Measurements from ENCODE around the gene TMEM114. TPM values are rescaled to one million over a fixed set of nuclear protein-coding genes. Genes with fewer than 3 reads are reported as not detected.

Gene TMEM114
- polyA plus RNA-seq, 1 experiment = not detected

DNA sequence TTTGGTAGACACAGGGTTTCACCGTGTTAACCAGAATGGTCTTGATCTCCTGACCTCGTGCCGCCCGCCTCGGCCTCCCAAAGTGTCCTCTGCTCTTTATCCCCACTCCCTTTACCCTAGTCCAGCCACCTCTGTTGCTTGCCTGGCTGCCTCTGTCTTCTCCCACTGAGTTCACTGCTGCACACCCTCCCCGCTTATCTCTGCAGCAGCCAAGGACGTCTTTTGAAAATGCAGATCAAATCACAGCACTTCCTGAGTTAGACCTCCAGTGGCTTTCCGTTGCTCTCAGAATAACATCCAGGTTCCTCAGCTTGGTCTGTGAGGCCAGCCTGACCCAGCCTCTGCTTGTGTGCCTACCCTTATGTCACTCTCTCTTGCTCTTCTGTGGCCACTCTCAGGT, 36.6 kb upstream of the TMEM114 start:
- H3K27me3 ChIP-seq (ENCODE audit: control insufficient read depth, insufficient read depth, low read length) = no peaks in the 10 kb centered on the region
- CTCF ChIA-PET = interaction anchor here (0.7 kb wide), 1 partner anchor 164 kb away, joined by 8 read pairs; no protein-coding TSS in a partner anchor
- H3K9me3 ChIP-seq (ENCODE audit: control insufficient read depth, insufficient read depth, low read length) = no peaks in the 10 kb centered on the region
- POLR2A ChIA-PET = interaction anchor here (0.6 kb wide), 1 partner anchor 9 kb away, joined by 9 read pairs; no protein-coding TSS in a partner anchor
- no peak for DNase-seq (ENCODE audit: low read depth, low spot score)
- TF ChIP-seq, protein P1, sequence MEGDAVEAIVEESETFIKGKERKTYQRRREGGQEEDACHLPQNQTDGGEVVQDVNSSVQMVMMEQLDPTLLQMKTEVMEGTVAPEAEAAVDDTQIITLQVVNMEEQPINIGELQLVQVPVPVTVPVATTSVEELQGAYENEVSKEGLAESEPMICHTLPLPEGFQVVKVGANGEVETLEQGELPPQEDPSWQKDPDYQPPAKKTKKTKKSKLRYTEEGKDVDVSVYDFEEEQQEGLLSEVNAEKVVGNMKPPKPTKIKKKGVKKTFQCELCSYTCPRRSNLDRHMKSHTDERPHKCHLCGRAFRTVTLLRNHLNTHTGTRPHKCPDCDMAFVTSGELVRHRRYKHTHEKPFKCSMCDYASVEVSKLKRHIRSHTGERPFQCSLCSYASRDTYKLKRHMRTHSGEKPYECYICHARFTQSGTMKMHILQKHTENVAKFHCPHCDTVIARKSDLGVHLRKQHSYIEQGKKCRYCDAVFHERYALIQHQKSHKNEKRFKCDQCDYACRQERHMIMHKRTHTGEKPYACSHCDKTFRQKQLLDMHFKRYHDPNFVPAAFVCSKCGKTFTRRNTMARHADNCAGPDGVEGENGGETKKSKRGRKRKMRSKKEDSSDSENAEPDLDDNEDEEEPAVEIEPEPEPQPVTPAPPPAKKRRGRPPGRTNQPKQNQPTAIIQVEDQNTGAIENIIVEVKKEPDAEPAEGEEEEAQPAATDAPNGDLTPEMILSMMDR (IDR thresholded peaks at IDR 0.05; ENCODE audit: low read depth, low read length) = no peak
- no peak overlapping the region for H3K27ac ChIP-seq (ENCODE audit: low read depth, low read length)
- no peak overlapping the region for H3K4me3 ChIP-seq (ENCODE audit: low read depth, low read length)

DNA sequence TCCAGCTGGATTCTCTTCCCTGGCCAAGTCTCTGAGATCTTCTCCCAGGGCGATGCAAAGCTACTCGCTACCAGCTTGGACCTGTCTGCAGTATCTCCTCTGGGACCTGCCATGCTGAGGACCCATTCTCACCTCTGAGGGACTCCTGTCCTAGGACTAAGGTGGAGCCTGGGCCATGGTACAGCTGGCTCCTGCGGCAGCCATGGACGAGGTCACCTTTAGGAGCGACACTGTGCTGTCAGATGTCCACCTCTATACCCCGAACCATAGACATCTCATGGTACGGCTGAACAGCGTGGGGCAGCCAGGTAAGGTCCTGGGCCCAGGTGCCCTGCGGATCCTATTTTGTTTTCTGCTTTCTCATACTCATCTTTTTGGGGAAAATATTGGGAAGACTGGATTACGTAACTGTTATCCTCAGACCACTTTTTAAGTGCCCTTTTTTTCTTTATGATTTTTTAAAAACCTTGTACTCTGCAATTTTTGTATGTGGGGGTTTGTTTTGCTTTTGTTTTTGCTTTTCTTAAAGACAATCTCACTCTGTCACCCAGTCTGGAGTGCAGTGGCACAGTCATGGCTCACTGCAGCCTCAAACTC, 35.3 kb upstream of the TMEM114 start:
- H3K4me3 ChIP-seq (ENCODE audit: low read depth, low read length) = no peak overlapping the region
- no peaks in the 10 kb centered on the region for H3K9me3 ChIP-seq (ENCODE audit: control insufficient read depth, insufficient read depth, low read length)
- ChIA-PET CTCF (interaction anchor here (2.0 kb wide), 1 partner anchor 10 kb away, joined by 6 read pairs; no protein-coding TSS in a partner anchor), POLR2A (no interaction called here)
- TF ChIP-seq, protein P1 (IDR thresholded peaks at IDR 0.05; ENCODE audit: low read depth, low read length) = no peak
- no peaks in the 10 kb centered on the region for H3K27me3 ChIP-seq (ENCODE audit: control insufficient read depth, insufficient read depth, low read length)
- H3K27ac ChIP-seq (ENCODE audit: low read depth, low read length) = no peak overlapping the region
- no peak for DNase-seq (ENCODE audit: low read depth, low spot score)

DNA sequence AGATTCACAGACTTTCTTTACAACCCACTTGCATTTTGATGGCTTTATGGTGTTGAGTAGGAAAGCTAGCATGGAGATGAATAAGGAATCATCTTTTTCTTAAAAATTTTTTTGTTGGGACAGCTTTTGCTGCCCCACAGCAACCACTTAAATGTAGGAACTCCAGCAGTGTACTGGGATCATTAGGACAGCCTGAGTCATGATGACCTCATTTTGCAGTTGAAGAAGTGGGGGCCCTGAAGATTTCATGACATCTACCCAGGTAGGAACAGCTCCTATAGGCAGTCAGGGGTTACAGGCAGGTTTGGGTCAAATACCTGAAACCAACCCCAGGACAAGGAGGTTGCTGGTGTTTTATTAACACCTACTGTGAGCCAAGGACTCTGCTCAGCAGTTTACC, 33.3 kb upstream of the TMEM114 start:
- H3K4me3 ChIP-seq (ENCODE audit: low read depth, low read length) = no peak overlapping the region
- no peak for DNase-seq (ENCODE audit: low read depth, low spot score)
- CTCF ChIA-PET = interaction anchor here (0.7 to 2.0 kb wide), 4 partner anchors 12 to 1891 kb away, joined by 3 to 8 read pairs (median 5); no protein-coding TSS in a partner anchor
- no peaks in the 10 kb centered on the region for H3K9me3 ChIP-seq (ENCODE audit: control insufficient read depth, insufficient read depth, low read length)
- POLR2A ChIA-PET = no interaction called here
- TF ChIP-seq, protein P1 (IDR thresholded peaks at IDR 0.05; ENCODE audit: low read depth, low read length) = no peak
- H3K27ac ChIP-seq (ENCODE audit: low read depth, low read length) = no peak overlapping the region
- H3K27me3 ChIP-seq (ENCODE audit: control insufficient read depth, insufficient read depth, low read length) = peaks cover 3% of the 10 kb centered on the region

DNA sequence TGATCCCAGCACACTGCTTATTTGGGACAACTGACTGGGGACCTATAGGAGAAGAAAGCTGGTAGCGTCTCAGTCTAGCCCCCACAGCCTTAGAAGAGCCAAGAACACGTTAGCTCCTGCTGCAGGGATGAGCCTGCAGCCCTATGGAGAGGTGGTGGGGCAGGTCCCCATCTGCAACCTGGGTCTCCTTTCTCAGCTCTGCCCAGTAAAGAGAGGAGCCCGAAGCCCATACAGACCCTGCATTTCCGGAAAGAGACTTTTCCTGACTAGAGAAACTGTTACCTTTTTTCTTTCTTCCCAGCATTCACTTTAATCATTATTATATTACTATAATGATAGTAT, 32.0 kb upstream of the TMEM114 start:
- peaks cover 3% of the 10 kb centered on the region for H3K27me3 ChIP-seq (ENCODE audit: control insufficient read depth, insufficient read depth, low read length)
- peak overlapping the region; percentile 71 for H3K27ac ChIP-seq (ENCODE audit: low read depth, low read length)
- ChIA-PET CTCF (interaction anchor here (1.2 to 2.3 kb wide), 2 partner anchors 13 to 55 kb away, joined by 4 to 9 read pairs; no protein-coding TSS in a partner anchor), POLR2A (interaction anchor here (0.5 kb wide), 1 partner anchor 178 kb away, joined by 3 read pairs; no protein-coding TSS in a partner anchor)
- no peak for DNase-seq (ENCODE audit: low read depth, low spot score)
- peak overlapping the region; percentile 99 for H3K4me3 ChIP-seq (ENCODE audit: low read depth, low read length)
- no peaks in the 10 kb centered on the region for H3K9me3 ChIP-seq (ENCODE audit: control insufficient read depth, insufficient read depth, low read length)
- TF ChIP-seq, protein P1 (IDR thresholded peaks at IDR 0.05; ENCODE audit: low read depth, low read length) = no peak

DNA sequence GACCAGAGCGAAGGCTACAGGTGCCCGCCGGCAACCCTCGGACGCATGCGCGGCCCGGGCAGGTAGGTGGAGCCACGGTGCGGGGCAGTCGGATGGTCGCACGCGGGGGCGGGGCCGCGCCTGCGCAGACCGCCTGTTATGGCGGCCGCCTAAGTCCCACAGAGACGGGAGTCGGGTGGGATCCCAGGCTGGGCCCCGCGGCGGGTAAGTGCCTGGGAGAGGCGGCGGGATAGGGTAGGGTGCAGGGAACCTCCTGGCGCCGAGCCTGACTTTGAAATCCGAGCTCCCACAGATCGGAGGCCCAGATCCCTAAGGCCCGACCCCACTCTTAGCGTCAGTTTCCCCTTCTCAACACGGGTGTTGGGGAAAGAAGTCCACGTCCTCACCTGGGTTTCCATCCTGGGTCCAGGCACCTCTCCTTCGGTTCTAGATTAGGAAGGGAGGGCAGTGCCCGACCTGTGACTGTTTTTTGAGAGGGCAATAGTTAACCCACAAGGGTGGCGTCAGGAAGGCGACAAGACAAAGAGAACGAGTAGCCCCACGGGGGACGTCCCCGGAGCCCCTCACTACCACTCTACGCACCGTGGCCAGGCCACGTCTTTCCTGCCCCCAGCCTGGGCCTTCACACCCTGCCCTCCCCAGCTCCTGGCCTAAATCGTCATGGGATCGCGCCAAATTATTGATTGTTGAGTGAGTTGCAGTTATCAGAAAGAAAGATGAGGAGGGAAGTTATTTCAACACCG, 31.4 kb upstream of the TMEM114 start, which contains the start of gene METTL22:
Gene METTL22, plus strand, starts transcription at position 127 of the 743 bp plus-strand sequence. CDS start 3,968 bp downstream, outside the sequence.
- no peaks in the 10 kb centered on the region for H3K9me3 ChIP-seq (ENCODE audit: control insufficient read depth, insufficient read depth, low read length)
- H3K4me3 ChIP-seq (ENCODE audit: low read depth, low read length) = peak within 1 kb of the TSS; percentile 99
- DNase-seq (ENCODE audit: low read depth, low spot score) = peak; percentile 56
- ChIA-PET CTCF (interaction anchor here (0.6 to 2.3 kb wide), 3 partner anchors 14 to 596 kb away, joined by 4 to 9 read pairs (median 4); no protein-coding TSS in a partner anchor), POLR2A (interaction anchor here (0.5 kb wide), 1 partner anchor 178 kb away, joined by 3 read pairs; no protein-coding TSS in a partner anchor)
- peak within 1 kb of the TSS; percentile 71 for H3K27ac ChIP-seq (ENCODE audit: low read depth, low read length)
- H3K27me3 ChIP-seq (ENCODE audit: control insufficient read depth, insufficient read depth, low read length) = peaks cover 3% of the 10 kb centered on the region
- TF ChIP-seq, protein P1 (IDR thresholded peaks at IDR 0.05; ENCODE audit: low read depth, low read length) = no peak

Measured in AG04450 (cell line).